ENCODE data around the gene C9orf85.
"Not testable (repeated sequence)": the region's sequence is repeated elsewhere in the genome, so short reads cannot be mapped to it uniquely, and the experiment has no call there.

C9orf85 gene

DNA sequence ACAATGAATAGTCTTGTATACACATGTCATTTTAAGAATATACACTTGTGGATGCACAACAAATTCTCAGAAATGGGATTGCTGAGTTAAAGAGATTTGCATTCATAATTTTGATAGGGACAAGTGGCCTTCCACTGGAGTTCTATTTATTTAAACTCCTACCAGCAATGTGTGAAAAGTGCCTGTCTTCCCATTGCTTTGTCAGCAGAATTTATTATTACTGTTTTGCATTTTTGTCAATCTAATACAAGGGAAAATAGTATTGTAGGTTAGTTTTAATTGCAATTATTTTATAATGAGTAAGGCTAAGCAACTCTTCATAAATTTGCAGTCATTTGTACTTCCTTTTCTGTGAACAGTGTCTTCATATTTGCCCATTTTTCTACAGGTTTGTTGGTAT is 94.0 kb downstream of the C9orf85 start:
- Histone ChIP-seq H3K4me1 (ENCODE audit: insufficient read depth, low read length, severe bottlenecking) (no peaks in the 10 kb centered on the region), H3K79me2 (ENCODE audit: insufficient read depth, low read length) (no peaks in the 10 kb centered on the region), H3K9me2 (ENCODE audit: low read depth, low read length) (no peaks in the 10 kb centered on the region), H3K4me3 (ENCODE audit: low read depth, low read length, poor library complexity, severe bottlenecking) (no peak overlapping the region), H3K27ac (ENCODE audit: low read depth, low read length, poor library complexity, severe bottlenecking) (no peak overlapping the region), H4K20me1 (ENCODE audit: insufficient read depth, low read length) (no peaks in the 10 kb centered on the region), H2AFZ (ENCODE audit: low read length) (no peak overlapping the region), H3K9me3 (ENCODE audit: low read length) (no peaks in the 10 kb centered on the region), H3K9ac (ENCODE audit: low read length) (no peak overlapping the region), H3F3A (ENCODE audit: insufficient read depth, low read length) (no peaks in the 10 kb centered on the region), H3K36me3 (ENCODE audit: insufficient read depth, low read length) (no peaks in the 10 kb centered on the region), H3K27me3 (ENCODE audit: insufficient read depth, low read length) (no peaks in the 10 kb centered on the region), H3K4me2 (ENCODE audit: low read length) (no peak overlapping the region)
- TF ChIP-seq EZH2 (IDR thresholded peaks at IDR 0.05; ENCODE audit: borderline replicate concordance, low read length): no peak
- TF ChIP-seq, protein P1, sequence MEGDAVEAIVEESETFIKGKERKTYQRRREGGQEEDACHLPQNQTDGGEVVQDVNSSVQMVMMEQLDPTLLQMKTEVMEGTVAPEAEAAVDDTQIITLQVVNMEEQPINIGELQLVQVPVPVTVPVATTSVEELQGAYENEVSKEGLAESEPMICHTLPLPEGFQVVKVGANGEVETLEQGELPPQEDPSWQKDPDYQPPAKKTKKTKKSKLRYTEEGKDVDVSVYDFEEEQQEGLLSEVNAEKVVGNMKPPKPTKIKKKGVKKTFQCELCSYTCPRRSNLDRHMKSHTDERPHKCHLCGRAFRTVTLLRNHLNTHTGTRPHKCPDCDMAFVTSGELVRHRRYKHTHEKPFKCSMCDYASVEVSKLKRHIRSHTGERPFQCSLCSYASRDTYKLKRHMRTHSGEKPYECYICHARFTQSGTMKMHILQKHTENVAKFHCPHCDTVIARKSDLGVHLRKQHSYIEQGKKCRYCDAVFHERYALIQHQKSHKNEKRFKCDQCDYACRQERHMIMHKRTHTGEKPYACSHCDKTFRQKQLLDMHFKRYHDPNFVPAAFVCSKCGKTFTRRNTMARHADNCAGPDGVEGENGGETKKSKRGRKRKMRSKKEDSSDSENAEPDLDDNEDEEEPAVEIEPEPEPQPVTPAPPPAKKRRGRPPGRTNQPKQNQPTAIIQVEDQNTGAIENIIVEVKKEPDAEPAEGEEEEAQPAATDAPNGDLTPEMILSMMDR (IDR thresholded peaks at IDR 0.05; ENCODE audit: low read length): no peak

DNA sequence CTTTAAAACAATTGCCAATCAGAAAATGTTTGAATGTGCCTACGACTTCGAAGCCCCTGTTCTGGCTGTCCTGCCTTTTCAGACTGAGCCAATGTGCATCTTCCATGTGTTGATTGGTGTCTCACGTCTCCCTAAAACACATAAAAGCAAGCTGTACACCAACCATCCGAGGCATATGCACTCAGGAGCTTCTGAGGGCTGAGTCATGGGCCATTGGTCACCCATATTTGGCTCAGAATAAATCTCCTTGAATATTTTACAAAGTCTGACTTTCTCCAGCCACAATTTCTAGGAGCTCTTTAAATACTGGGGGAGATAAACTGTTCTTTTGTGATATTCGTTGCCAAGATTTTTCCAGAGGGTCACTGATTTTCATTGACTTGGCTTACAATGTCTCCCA is 95.1 kb downstream of the C9orf85 start:
- no peak overlapping the region for H3K27ac ChIP-seq (ENCODE audit: low read depth, low read length, poor library complexity, severe bottlenecking)
- no peaks in the 10 kb centered on the region for H3K27me3 ChIP-seq (ENCODE audit: insufficient read depth, low read length)
- no peak overlapping the region for H3K4me3 ChIP-seq (ENCODE audit: low read depth, low read length, poor library complexity, severe bottlenecking)
- H3K36me3 ChIP-seq (ENCODE audit: insufficient read depth, low read length): no peaks in the 10 kb centered on the region
- TF ChIP-seq, protein P1 (IDR thresholded peaks at IDR 0.05; ENCODE audit: low read length): no peak
- no peak for TF ChIP-seq EZH2 (IDR thresholded peaks at IDR 0.05; ENCODE audit: borderline replicate concordance, low read length)
- H2AFZ ChIP-seq (ENCODE audit: low read length): no peak overlapping the region
- no peak overlapping the region for H3K4me2 ChIP-seq (ENCODE audit: low read length)
- H3K9ac ChIP-seq (ENCODE audit: low read length): no peak overlapping the region
- H3K4me1 ChIP-seq (ENCODE audit: insufficient read depth, low read length, severe bottlenecking): no peaks in the 10 kb centered on the region
- no peaks in the 10 kb centered on the region for H3F3A ChIP-seq (ENCODE audit: insufficient read depth, low read length)
- no peaks in the 10 kb centered on the region for H3K9me3 ChIP-seq (ENCODE audit: low read length)
- no peaks in the 10 kb centered on the region for H4K20me1 ChIP-seq (ENCODE audit: insufficient read depth, low read length)
- H3K9me2 ChIP-seq (ENCODE audit: low read depth, low read length): no peaks in the 10 kb centered on the region
- H3K79me2 ChIP-seq (ENCODE audit: insufficient read depth, low read length): no peaks in the 10 kb centered on the region

DNA sequence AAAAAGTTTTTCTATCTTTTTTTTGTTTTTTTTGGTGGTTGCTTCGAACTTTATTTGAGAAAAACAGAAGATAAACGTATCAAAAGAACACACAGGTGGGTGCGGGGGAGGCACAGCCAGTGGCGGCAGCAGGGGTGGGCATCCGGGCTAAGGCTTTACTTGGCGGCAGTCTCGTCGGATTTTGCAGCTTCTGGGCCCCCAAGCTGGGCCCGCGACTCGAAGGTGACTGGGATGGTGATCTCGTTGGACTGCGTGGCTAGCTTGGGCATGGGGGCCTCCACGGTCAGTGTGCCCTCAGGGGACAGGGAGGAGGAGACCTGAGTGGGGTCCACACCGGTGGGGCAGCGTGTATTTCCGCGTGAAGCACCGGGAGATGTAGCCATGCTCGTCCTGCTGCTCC is 96.3 kb downstream of the C9orf85 start:
- not testable (repeated sequence) for H3K36me3 ChIP-seq (ENCODE audit: insufficient read depth, low read length); H3K79me2 ChIP-seq (ENCODE audit: insufficient read depth, low read length); H3K27me3 ChIP-seq (ENCODE audit: insufficient read depth, low read length); H2AFZ ChIP-seq (ENCODE audit: low read length); H4K20me1 ChIP-seq (ENCODE audit: insufficient read depth, low read length); H3K9me3 ChIP-seq (ENCODE audit: low read length); H3K4me3 ChIP-seq (ENCODE audit: low read depth, low read length, poor library complexity, severe bottlenecking); H3K4me1 ChIP-seq (ENCODE audit: insufficient read depth, low read length, severe bottlenecking); H3K27ac ChIP-seq (ENCODE audit: low read depth, low read length, poor library complexity, severe bottlenecking); H3F3A ChIP-seq (ENCODE audit: insufficient read depth, low read length); H3K4me2 ChIP-seq (ENCODE audit: low read length); H3K9me2 ChIP-seq (ENCODE audit: low read depth, low read length); H3K9ac ChIP-seq (ENCODE audit: low read length)

DNA sequence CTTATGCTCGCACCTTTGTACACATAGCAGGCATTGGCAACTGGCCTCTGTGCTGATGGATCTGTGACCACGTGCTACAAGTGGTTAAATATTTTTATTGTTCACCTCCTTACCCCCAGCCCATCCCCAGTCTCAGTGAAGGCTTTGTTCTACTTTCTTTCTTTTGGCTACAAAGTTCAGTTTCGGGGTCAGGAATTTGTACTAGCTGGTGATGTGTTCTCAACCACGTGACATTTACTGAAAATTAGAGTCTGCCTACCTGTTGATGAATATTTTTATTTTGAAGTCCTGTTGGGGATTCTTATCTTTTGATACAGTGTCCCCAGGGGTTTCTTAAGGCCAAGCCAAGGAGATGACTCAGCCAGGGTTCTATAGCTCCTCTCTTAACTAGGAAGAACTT is 101.2 kb downstream of the C9orf85 start:
- no peak overlapping the region for H3K27ac ChIP-seq (ENCODE audit: low read depth, low read length, poor library complexity, severe bottlenecking)

More for the DNA sequence above, 101.2 kb downstream of the C9orf85 start:
- no peak overlapping the region for H3K9ac ChIP-seq (ENCODE audit: low read length)
- H3K4me1 ChIP-seq (ENCODE audit: insufficient read depth, low read length, severe bottlenecking): no peaks in the 10 kb centered on the region
- no peaks in the 10 kb centered on the region for H3K9me2 ChIP-seq (ENCODE audit: low read depth, low read length)
- no peaks in the 10 kb centered on the region for H3K79me2 ChIP-seq (ENCODE audit: insufficient read depth, low read length)
- H3K4me2 ChIP-seq (ENCODE audit: low read length): no peak overlapping the region
- no peak overlapping the region for H3K4me3 ChIP-seq (ENCODE audit: low read depth, low read length, poor library complexity, severe bottlenecking)
- H3K9me3 ChIP-seq (ENCODE audit: low read length): no peaks in the 10 kb centered on the region
- H3K36me3 ChIP-seq (ENCODE audit: insufficient read depth, low read length): no peaks in the 10 kb centered on the region
- no peaks in the 10 kb centered on the region for H4K20me1 ChIP-seq (ENCODE audit: insufficient read depth, low read length)
- no peaks in the 10 kb centered on the region for H3F3A ChIP-seq (ENCODE audit: insufficient read depth, low read length)
- TF ChIP-seq EZH2 (IDR thresholded peaks at IDR 0.05; ENCODE audit: borderline replicate concordance, low read length): no peak
- TF ChIP-seq, protein P1 (IDR thresholded peaks at IDR 0.05; ENCODE audit: low read length): no peak
- no peaks in the 10 kb centered on the region for H3K27me3 ChIP-seq (ENCODE audit: insufficient read depth, low read length)
- H2AFZ ChIP-seq (ENCODE audit: low read length): no peak overlapping the region
